WI38 (cell line): ENCODE measurements around the gene CLCN3.
"Not testable (repeated sequence)": the region's sequence is repeated elsewhere in the genome, so short reads cannot be mapped to it uniquely, and the experiment has no call there.

Source experiments
- H3K4me3 ChIP-seq: 2 replicates; pipeline ENCODE4 v1.5.1; 2011; ENCODE audit warnings: low read depth, mild to moderate bottlenecking, control low read depth, low read length
- CTCF ChIP-seq: IDR thresholded peaks from 2 replicates; pipeline ENCODE4 v1.5.1; 2012; ENCODE audit warnings: low read depth, mild to moderate bottlenecking, control low read depth, low read length

CLCN3 gene

GRCh38 chr4:169619958-169620879 is at the start of gene CLCN3:
Gene CLCN3, plus strand, starts transcription at chr4:169620578. Its CDS starts 15,351 bp downstream, at chr4:169635929.
- TF ChIP-seq CTCF = no peak
- peak within 1 kb of the TSS; percentile 74 for H3K4me3 ChIP-seq

GRCh38 chr4:169571012-169571411 is 49.4 kb upstream of the CLCN3 start:
- H3K4me3 ChIP-seq = not testable (repeated sequence)

GRCh38 chr4:169571435-169571834 is 48.9 kb upstream of the CLCN3 start:
- H3K4me3 ChIP-seq = no peak overlapping the region
- TF ChIP-seq CTCF = no peak

DNA sequence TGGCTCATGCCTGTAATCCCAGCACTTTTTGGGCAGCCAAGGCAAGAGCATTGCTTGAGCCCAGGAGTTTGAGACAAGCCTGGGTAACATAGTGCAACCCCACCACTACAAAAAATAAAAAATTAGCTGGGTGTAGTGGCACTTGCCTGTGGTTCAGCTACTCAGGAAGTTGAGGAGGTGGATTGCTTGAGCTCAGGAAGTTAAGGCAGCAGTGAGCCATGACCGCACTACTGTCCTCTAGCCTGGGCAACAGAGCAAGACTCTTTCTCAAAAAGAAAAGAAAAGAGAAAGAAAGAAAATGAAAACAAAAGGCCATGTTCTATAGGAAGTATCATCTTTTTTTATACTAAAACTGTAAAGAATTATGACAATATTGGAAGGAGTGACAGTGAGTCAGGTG is 46.5 kb upstream of the CLCN3 start:
- TF ChIP-seq CTCF = no peak
- H3K4me3 ChIP-seq = no peak overlapping the region

- TF ChIP-seq CTCF = no peak
- no peak overlapping the region for H3K4me3 ChIP-seq
Observed at GRCh38 chr4:169582203-169582602, 38.2 kb upstream of the CLCN3 start.

- no peak for TF ChIP-seq CTCF
- H3K4me3 ChIP-seq = no peak overlapping the region
Observed at GRCh38 chr4:169582706-169583105, 37.7 kb upstream of the CLCN3 start.

DNA sequence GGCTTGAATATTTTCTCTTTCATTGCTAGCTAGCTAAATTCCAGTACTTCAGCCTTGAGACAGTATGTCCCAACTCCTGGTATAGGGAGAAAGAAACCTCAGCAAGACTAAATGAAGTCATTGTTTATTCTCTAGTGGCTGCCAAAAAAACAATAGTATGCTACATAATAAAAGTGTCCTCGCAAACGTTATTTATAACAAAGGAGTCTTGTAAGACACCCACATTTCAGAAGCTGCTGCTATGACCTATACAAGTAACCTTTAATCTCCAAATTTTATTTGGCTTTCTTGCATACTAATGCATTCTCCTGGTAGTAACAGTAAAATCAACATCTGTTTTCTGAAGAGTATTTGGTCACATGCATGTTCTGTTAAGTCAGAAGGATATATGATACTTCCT is 36.8 kb upstream of the CLCN3 start:
- no peak for TF ChIP-seq CTCF

DNA sequence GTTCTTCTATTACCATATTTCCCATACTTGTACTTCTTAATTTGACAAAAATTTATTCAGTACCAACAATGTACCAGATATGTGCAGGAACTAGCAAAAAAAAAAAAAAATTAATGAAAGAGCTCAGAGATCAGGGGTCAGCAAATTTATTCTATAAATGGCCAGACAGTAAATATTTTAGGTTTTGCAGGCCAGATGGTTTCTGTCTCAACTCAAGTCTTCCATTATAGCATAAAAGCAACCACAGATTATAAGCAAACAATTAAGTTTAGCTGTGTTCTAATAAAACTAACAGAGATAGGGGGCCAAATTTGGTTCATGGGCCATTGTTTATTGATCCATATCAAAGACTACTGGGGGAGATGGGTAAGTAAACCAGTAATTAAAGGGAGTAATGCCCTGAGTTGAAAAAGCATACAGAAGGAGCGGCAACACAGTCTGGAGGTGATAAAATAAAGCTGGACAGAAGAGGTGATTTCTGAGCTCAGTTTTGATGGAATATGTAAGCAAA is 27.3 kb upstream of the CLCN3 start:
- H3K4me3 ChIP-seq = no peak overlapping the region
- no peak for TF ChIP-seq CTCF

More for the DNA sequence above, 36.8 kb upstream of the CLCN3 start:
- no peak overlapping the region for H3K4me3 ChIP-seq
